Ovary (tissue), 3 donors: ENCODE results near the gene PARG.
"Not testable (repeated sequence)": the region's sequence is repeated elsewhere in the genome, so short reads cannot be mapped to it uniquely, and the experiment has no call there.

Experiments
- CTCF ChIP-seq, 3 donors: fragments of 450-650 bp in 2 of 3; fragments of 200-600 bp in 1 of 3; IDR thresholded peaks; one replicate each; pipeline versions ENCODE4 v1.5.1 to v1.8.0; 2016 to 2022; ENCODE audit warnings: antibody characterized with exemption in 3 of 3, mild to moderate bottlenecking in 1 of 3
- EP300 ChIP-seq: sonication (generic); formaldehyde crosslinking; IDR thresholded peaks from one replicate; pipeline ENCODE4 v1.6.1; 2017; ENCODE audit warnings: antibody characterized with exemption
- POLR2A ChIP-seq: fragments of 450-650 bp; IDR thresholded peaks from one replicate; pipeline ENCODE4 v1.6.1; 2017; ENCODE audit warnings: antibody characterized with exemption, mild to moderate bottlenecking, moderate library complexity
- donor health status: DM: no; HTN: no; CAD: no.

GRCh38 chr10:49849520-49849919 is 92.3 kb downstream of the PARG start:
- not testable (repeated sequence) for TF ChIP-seq CTCF (IDR thresholded peaks at IDR 0.05); POLR2A; EP300
